ENCODE measurements around the gene OR6C65. TPM values are rescaled to one million over a fixed set of nuclear protein-coding genes. Genes with fewer than 3 reads are reported as not detected.
"Not testable (repeated sequence)": the region's sequence is repeated elsewhere in the genome, so short reads cannot be mapped to it uniquely, and the experiment has no call there.

Gene OR6C65
- total RNA-seq, 1 donor from 2014 or later: not detected

- not testable (repeated sequence) for H3K9me3 Mint-ChIP-seq (ENCODE audit: unreplicated experiment); H3K4me3 Mint-ChIP-seq (ENCODE audit: unreplicated experiment); DNase-seq (ENCODE audit: extremely low spot score, unreplicated experiment); H3K27ac Mint-ChIP-seq (ENCODE audit: unreplicated experiment); H3K36me3 Mint-ChIP-seq (ENCODE audit: unreplicated experiment); H3K4me1 Mint-ChIP-seq (ENCODE audit: unreplicated experiment)
- H3K27me3 Mint-ChIP-seq (ENCODE audit: unreplicated experiment): peaks cover 33% of the 10 kb centered on the region
Observed at GRCh38 chr12:55414889-55415288, 14.6 kb downstream of the OR6C65 start.

GRCh38 chr12:55416961-55417360 is 16.6 kb downstream of the OR6C65 start:
- Mint-ChIP-seq H3K9me3 (ENCODE audit: unreplicated experiment) (no peaks in the 10 kb centered on the region), H3K27me3 (ENCODE audit: unreplicated experiment) (peaks cover 33% of the 10 kb centered on the region), H3K4me1 (ENCODE audit: unreplicated experiment) (peaks cover 3% of the 10 kb centered on the region), H3K27ac (ENCODE audit: unreplicated experiment) (no peak overlapping the region), H3K36me3 (ENCODE audit: unreplicated experiment) (no peaks in the 10 kb centered on the region), H3K4me3 (ENCODE audit: unreplicated experiment) (no peak overlapping the region)
- TF ChIP-seq CTCF (IDR thresholded peaks at IDR 0.05): no peak
- DNase-seq (ENCODE audit: extremely low spot score, unreplicated experiment): no peak

GRCh38 chr12:55420307-55420962 is 20.1 kb downstream of the OR6C65 start:
- no peaks in the 10 kb centered on the region for H3K4me1 Mint-ChIP-seq (ENCODE audit: unreplicated experiment)

GRCh38 chr12:55425954-55426353 is 25.6 kb downstream of the OR6C65 start, which contains the start of gene OR6C76:
TSS of gene OR6C76 (plus strand) at chr12:55426254. CDS start at chr12:55426254, 0 bp downstream.
- no peak within 1 kb of the TSS for H3K4me3 Mint-ChIP-seq (ENCODE audit: unreplicated experiment)
- no peak within 1 kb of the TSS for H3K27ac Mint-ChIP-seq (ENCODE audit: unreplicated experiment)
- H3K36me3 Mint-ChIP-seq (ENCODE audit: unreplicated experiment): no peaks in the 10 kb centered on the region
- TF ChIP-seq CTCF (IDR thresholded peaks at IDR 0.05): no peak
- H3K9me3 Mint-ChIP-seq (ENCODE audit: unreplicated experiment): no peaks in the 10 kb centered on the region
- DNase-seq (ENCODE audit: extremely low spot score, unreplicated experiment): no peak
- H3K27me3 Mint-ChIP-seq (ENCODE audit: unreplicated experiment): peaks cover 2% of the 10 kb centered on the region
- no peaks in the 10 kb centered on the region for H3K4me1 Mint-ChIP-seq (ENCODE audit: unreplicated experiment)

More at GRCh38 chr12:55420307-55420962, 20.1 kb downstream of the OR6C65 start:
- no peaks in the 10 kb centered on the region for H3K9me3 Mint-ChIP-seq (ENCODE audit: unreplicated experiment)
- no peak for TF ChIP-seq CTCF (IDR thresholded peaks at IDR 0.05)
- H3K27me3 Mint-ChIP-seq (ENCODE audit: unreplicated experiment): peaks cover 24% of the 10 kb centered on the region
- no peak overlapping the region for H3K27ac Mint-ChIP-seq (ENCODE audit: unreplicated experiment)
- H3K36me3 Mint-ChIP-seq (ENCODE audit: unreplicated experiment): no peaks in the 10 kb centered on the region
- DNase-seq (ENCODE audit: extremely low spot score, unreplicated experiment): no peak
- no peak overlapping the region for H3K4me3 Mint-ChIP-seq (ENCODE audit: unreplicated experiment)

GRCh38 chr12:55428331-55429243 is 28.3 kb downstream of the OR6C65 start:
- no peak overlapping the region for H3K27ac Mint-ChIP-seq (ENCODE audit: unreplicated experiment)
- no peaks in the 10 kb centered on the region for H3K9me3 Mint-ChIP-seq (ENCODE audit: unreplicated experiment)
- no peak for DNase-seq (ENCODE audit: extremely low spot score, unreplicated experiment)
- no peak overlapping the region for H3K4me3 Mint-ChIP-seq (ENCODE audit: unreplicated experiment)
- H3K36me3 Mint-ChIP-seq (ENCODE audit: unreplicated experiment): no peaks in the 10 kb centered on the region
- no peaks in the 10 kb centered on the region for H3K4me1 Mint-ChIP-seq (ENCODE audit: unreplicated experiment)
- peaks cover 2% of the 10 kb centered on the region for H3K27me3 Mint-ChIP-seq (ENCODE audit: unreplicated experiment)
- TF ChIP-seq CTCF (IDR thresholded peaks at IDR 0.05): no peak

- not testable (repeated sequence) for H3K27ac Mint-ChIP-seq (ENCODE audit: unreplicated experiment); DNase-seq (ENCODE audit: extremely low spot score, unreplicated experiment); H3K4me1 Mint-ChIP-seq (ENCODE audit: unreplicated experiment); H3K4me3 Mint-ChIP-seq (ENCODE audit: unreplicated experiment); H3K36me3 Mint-ChIP-seq (ENCODE audit: unreplicated experiment); H3K27me3 Mint-ChIP-seq (ENCODE audit: unreplicated experiment)
- peaks cover 12% of the 10 kb centered on the region for H3K9me3 Mint-ChIP-seq (ENCODE audit: unreplicated experiment)
Observed at GRCh38 chr12:55441233-55441632, 40.9 kb downstream of the OR6C65 start.
